ENCODE data around the gene TMEM131. TPM values are rescaled to one million over a fixed set of nuclear protein-coding genes. Genes with fewer than 3 reads are reported as not detected.
"Not testable (repeated sequence)": the region's sequence is repeated elsewhere in the genome, so short reads cannot be mapped to it uniquely, and the experiment has no call there.

The TMEM131 gene
- total RNA-seq, 1 donor = 43.6 TPM

DNA sequence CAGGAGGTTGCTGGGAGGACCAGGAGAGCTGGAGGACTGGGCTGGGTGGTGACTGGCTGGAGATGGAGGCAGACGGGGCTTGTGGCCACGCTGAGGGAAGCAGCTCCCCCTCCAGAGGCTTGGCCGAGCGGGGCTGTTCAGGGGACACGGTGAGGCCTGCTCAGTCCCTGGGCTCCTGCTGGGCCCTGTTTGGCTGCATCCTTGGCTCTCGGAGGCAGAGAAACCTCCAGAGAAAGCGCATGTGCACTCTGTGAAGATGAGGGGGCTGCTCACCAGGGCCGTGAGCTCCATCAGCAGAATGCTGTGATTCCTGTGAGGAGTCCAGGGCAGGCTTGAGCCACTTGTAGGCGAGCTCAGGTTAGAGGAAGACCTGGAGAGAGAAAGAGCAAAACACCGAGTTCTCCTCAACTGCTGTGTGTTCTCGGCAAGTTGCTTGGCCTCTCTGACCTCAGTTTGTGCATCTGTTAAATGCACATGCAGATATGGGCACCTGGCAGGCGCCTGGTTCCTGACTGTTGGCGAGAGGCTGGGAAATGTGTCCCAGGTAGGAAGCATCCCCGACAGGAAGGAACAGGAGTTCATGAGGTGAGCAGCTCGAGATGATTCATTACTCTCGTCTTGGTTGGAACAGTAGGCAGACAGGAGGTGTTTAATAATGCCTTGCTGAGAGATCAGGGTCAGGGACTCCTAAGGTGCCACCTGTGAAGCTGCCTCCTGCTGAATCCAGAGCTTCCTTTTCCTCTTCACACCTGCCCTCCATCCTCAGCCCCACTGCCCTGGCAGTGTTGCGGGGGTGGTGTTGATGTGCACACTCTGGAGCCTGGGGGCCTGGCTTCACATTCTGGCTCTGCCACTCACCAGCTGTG is 281.4 kb downstream of the TMEM131 start:
- no peak for DNase-seq (ENCODE audit: low read depth)
- TF ChIP-seq, protein P1, sequence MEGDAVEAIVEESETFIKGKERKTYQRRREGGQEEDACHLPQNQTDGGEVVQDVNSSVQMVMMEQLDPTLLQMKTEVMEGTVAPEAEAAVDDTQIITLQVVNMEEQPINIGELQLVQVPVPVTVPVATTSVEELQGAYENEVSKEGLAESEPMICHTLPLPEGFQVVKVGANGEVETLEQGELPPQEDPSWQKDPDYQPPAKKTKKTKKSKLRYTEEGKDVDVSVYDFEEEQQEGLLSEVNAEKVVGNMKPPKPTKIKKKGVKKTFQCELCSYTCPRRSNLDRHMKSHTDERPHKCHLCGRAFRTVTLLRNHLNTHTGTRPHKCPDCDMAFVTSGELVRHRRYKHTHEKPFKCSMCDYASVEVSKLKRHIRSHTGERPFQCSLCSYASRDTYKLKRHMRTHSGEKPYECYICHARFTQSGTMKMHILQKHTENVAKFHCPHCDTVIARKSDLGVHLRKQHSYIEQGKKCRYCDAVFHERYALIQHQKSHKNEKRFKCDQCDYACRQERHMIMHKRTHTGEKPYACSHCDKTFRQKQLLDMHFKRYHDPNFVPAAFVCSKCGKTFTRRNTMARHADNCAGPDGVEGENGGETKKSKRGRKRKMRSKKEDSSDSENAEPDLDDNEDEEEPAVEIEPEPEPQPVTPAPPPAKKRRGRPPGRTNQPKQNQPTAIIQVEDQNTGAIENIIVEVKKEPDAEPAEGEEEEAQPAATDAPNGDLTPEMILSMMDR (IDR thresholded peaks at IDR 0.05; ENCODE audit: insufficient read depth, low read depth, low read length) = no peak
- no peak overlapping the region for H3K4me3 ChIP-seq (ENCODE audit: low read depth, low read length)

DNA sequence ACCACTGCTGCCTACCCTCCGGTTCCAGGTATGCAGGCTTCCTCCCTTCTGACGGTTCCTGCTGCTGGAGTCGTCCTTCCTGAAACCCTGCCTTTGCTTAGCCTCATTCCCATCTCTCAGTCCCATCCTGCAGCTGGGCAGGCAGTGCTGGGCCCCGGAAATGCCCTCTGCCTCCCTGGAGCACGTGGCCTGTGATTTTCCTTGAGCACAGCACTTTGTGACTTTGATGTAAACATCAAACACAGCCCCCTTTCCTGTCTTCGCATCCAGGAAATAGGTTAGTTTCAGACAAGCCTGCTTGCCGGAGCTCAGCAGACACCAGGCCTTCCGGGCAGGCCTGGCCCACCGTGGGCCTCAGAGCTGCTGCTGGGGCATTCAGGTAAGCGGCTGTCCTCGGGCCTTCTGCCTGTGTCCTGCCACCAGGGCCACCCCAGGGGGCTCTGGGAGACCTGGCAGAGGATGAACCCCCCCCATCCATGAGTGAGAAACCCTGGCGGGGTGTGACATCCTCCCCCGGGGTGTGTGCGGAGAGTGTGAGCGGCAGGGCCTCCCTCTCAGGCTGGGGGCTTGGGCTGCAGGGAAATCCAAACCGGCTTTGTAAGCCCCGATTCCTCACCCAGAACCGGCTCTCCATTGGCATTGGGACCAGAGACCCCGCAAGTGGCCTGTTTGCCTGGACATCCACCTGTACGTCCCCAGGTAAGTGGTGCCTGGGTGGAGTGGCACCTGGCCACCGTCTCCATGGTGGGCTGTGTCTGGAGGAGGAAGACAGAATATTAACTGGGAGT is 282.3 kb downstream of the TMEM131 start, which contains the start of gene ZAP70:
ZAP70 (plus strand) TSS at position 281 of the 788 bp plus-strand sequence. CDS start 10,461 bp downstream, outside the sequence.
- no peak within 1 kb of the TSS for H3K4me3 ChIP-seq (ENCODE audit: low read depth, low read length)
- TF ChIP-seq, protein P1 (IDR thresholded peaks at IDR 0.05; ENCODE audit: insufficient read depth, low read depth, low read length) = no peak
- DNase-seq (ENCODE audit: low read depth) = no peak

GRCh38 chr2:97712693-97713295 is 283.0 kb downstream of the TMEM131 start:
- H3K4me3 ChIP-seq (ENCODE audit: low read depth, low read length) = no peak overlapping the region
- TF ChIP-seq, protein P1 (IDR thresholded peaks at IDR 0.05; ENCODE audit: insufficient read depth, low read depth, low read length) = no peak
- DNase-seq (ENCODE audit: low read depth) = no peak

- DNase-seq (ENCODE audit: low read depth); H3K4me3 ChIP-seq (ENCODE audit: low read depth, low read length): not testable (repeated sequence)
Observed at GRCh38 chr2:97712175-97712574, 283.6 kb downstream of the TMEM131 start.

DNA sequence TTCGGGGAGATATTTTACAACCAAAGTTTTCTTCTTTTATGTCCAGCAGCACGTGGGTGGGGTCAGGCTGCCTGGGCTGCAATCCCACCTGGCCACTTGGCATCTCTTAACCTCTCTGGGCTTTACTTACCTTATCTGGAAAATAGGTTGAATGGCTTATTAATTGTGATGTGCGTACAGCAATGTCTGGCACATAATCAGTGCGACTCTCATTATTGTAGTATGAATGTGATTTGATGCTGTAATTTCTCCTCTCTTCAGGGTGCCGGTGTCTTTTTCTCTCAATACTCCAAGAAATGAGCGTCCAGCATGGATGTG is 284.4 kb downstream of the TMEM131 start:
- no peak overlapping the region for H3K4me3 ChIP-seq (ENCODE audit: low read depth, low read length)
- TF ChIP-seq, protein P1 (IDR thresholded peaks at IDR 0.05; ENCODE audit: insufficient read depth, low read depth, low read length) = no peak
- no peak for DNase-seq (ENCODE audit: low read depth)

DNA sequence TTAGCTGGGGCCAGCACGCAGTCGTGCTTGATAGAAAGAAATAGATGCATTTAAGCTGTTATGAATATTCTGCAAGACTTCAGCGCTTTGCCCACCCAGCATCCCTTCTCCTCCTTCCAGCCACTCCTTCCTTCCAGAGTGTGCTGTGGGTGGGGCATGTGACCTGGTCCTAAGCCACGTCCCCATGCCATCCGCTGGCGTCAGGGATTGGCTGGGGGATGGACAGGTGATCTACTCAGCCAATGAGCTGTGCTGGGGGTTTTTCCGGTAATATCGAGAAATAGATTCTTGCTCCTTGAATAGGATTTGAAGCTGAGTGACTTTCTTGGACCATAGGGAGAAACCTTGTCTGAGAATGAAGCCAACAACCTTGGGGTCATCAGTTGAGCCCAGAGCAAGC is 287.1 kb downstream of the TMEM131 start:
- TF ChIP-seq, protein P1 (IDR thresholded peaks at IDR 0.05; ENCODE audit: insufficient read depth, low read depth, low read length) = no peak
- DNase-seq (ENCODE audit: low read depth) = no peak

GRCh38 chr2:97708048-97708380 is 287.7 kb downstream of the TMEM131 start:
- TF ChIP-seq, protein P1 (IDR thresholded peaks at IDR 0.05; ENCODE audit: insufficient read depth, low read depth, low read length) = no peak
- no peak overlapping the region for H3K4me3 ChIP-seq (ENCODE audit: low read depth, low read length)
- no peak for DNase-seq (ENCODE audit: low read depth)

More for the DNA sequence above, 287.1 kb downstream of the TMEM131 start:
- H3K4me3 ChIP-seq (ENCODE audit: low read depth, low read length) = no peak overlapping the region

All from fibroblast of villous mesenchyme (primary cell).